ENCODE results near the gene CHST8.

GRCh38 chr19:33602576-33603204 is 19.1 kb upstream of the CHST8 start:
- TF ChIP-seq EZH2 (IDR thresholded peaks at IDR 0.05; ENCODE audit: borderline replicate concordance, low read depth, low read length, severe bottlenecking) (no peak), CTCF (IDR thresholded peaks at IDR 0.05; ENCODE audit: borderline replicate concordance, extremely low read depth, low read length, poor library complexity, severe bottlenecking) (no peak)
